Liver (tissue), 9 donors: Measurements from ENCODE around the gene DAZL. TPM values are rescaled to one million over a fixed set of nuclear protein-coding genes. Genes with fewer than 3 reads are reported as not detected.
A peak's percentile ranks its signal among the peaks of the same experiment; 100 is the strongest.

Experiments used
- DNase-seq: peaks from one replicate; pipeline ENCODE4 v3.0.0-alpha.2; 2017; ENCODE audit warnings: low spot score
- H3K27ac ChIP-seq, 2 donors: one replicate each; pipeline ENCODE4 v1.7.0; 2013; ENCODE audit warnings: inconsistent platforms in 2 of 2, low read length in 2 of 2, control low read depth in 1 of 2, low read depth in 1 of 2, mild to moderate bottlenecking in 1 of 2
- H3K27me3 ChIP-seq, 4 donors: one replicate each; pipeline versions ENCODE4 v1.6.1 to v1.7.0; 2013; ENCODE audit warnings: low read length in 3 of 4, inconsistent platforms in 1 of 4, mild to moderate bottlenecking in 1 of 4, moderate library complexity in 1 of 4; ENCODE audit not compliant: control insufficient read depth in 4 of 4, insufficient read depth in 4 of 4
- H3K36me3 ChIP-seq, 4 donors: one replicate each; pipeline versions ENCODE4 v1.6.1 to v1.7.0; 2013; ENCODE audit warnings: low read length in 3 of 4, mild to moderate bottlenecking in 3 of 4, low read depth in 1 of 4, moderate library complexity in 1 of 4; ENCODE audit not compliant: control insufficient read depth in 4 of 4, insufficient read depth in 3 of 4
- H3K4me1 ChIP-seq, 4 donors: one replicate each; pipeline versions ENCODE4 v1.6.1 to v1.7.0; 2013; ENCODE audit warnings: low read length in 3 of 4, mild to moderate bottlenecking in 3 of 4, moderate library complexity in 1 of 4; ENCODE audit not compliant: control insufficient read depth in 4 of 4, insufficient read depth in 4 of 4
- H3K4me3 ChIP-seq, 3 donors: one replicate each; pipeline versions ENCODE4 v1.6.1 to v1.7.0; 2013; ENCODE audit warnings: low read length in 3 of 3, control low read depth in 1 of 3, low read depth in 1 of 3, mild to moderate bottlenecking in 1 of 3
- H3K9ac ChIP-seq, 2 donors: one replicate each; pipeline ENCODE4 v1.7.0; 2013; ENCODE audit warnings: low read length in 2 of 2, mild to moderate bottlenecking in 2 of 2, moderate library complexity in 2 of 2, control low read depth in 1 of 2, low read depth in 1 of 2
- H3K9me3 ChIP-seq, 4 donors: one replicate each; pipeline versions ENCODE4 v1.6.1 to v1.7.0; 2013; ENCODE audit warnings: low read length in 3 of 4; ENCODE audit not compliant: control insufficient read depth in 4 of 4
- CTCF ChIP-seq: fragments of 150-350 bp; IDR thresholded peaks from 2 replicates; pipeline ENCODE4 v1.5.1; 2017; ENCODE audit warnings: improper control_type of control experiment, low read depth, low read length; ENCODE audit not compliant: missing input control
- EGR1 ChIP-seq, 2 donors: IDR thresholded peaks; 2 replicates each; pipeline ENCODE4 v1.6.1; 2016 to 2018; ENCODE audit warnings: antibody characterized with exemption in 2 of 2, low read depth in 2 of 2
- FOXA1 ChIP-seq: IDR thresholded peaks from 2 replicates; pipeline ENCODE4 v1.6.1; 2016; ENCODE audit warnings: antibody characterized with exemption
- FOXA2 ChIP-seq: IDR thresholded peaks from 2 replicates; pipeline ENCODE4 v1.6.1; 2016; ENCODE audit warnings: antibody characterized with exemption
- GABPA ChIP-seq, 2 donors: IDR thresholded peaks in 1 of 2; conservative IDR thresholded peaks in 1 of 2; 2 replicates each; pipeline ENCODE4 v1.6.1; 2016; ENCODE audit warnings: antibody characterized with exemption in 2 of 2, mild to moderate bottlenecking in 1 of 2, moderate library complexity in 1 of 2
- HNF4A ChIP-seq, 2 donors: conservative IDR thresholded peaks; 2 replicates each; pipeline ENCODE4 v1.6.1; 2016; ENCODE audit warnings: antibody characterized with exemption in 2 of 2, mild to moderate bottlenecking in 2 of 2
- HNF4G ChIP-seq: IDR thresholded peaks from 2 replicates; pipeline ENCODE4 v1.6.1; 2016; ENCODE audit warnings: antibody characterized with exemption
- JUND ChIP-seq, 2 donors: IDR thresholded peaks; 2 replicates each; pipeline ENCODE4 v1.6.1; 2016; ENCODE audit warnings: antibody characterized with exemption in 2 of 2
- MAX ChIP-seq: IDR thresholded peaks from 2 replicates; pipeline ENCODE4 v1.6.1; 2016; ENCODE audit warnings: antibody characterized with exemption
- NR2F2 ChIP-seq: IDR thresholded peaks from 2 replicates; pipeline ENCODE4 v1.6.1; 2016; ENCODE audit warnings: antibody characterized with exemption
- RAD21 ChIP-seq, 2 donors: IDR thresholded peaks; 2 replicates each; pipeline ENCODE4 v1.6.1; 2016; ENCODE audit warnings: antibody characterized with exemption in 2 of 2, mild to moderate bottlenecking in 2 of 2
- REST ChIP-seq: IDR thresholded peaks from 2 replicates; pipeline ENCODE4 v1.6.1; 2016; ENCODE audit warnings: antibody characterized with exemption, mild to moderate bottlenecking
- RXRA ChIP-seq, 2 donors: IDR thresholded peaks; 2 replicates each; pipeline ENCODE4 v1.6.1; 2017 to 2018; ENCODE audit warnings: antibody characterized with exemption in 2 of 2, mild to moderate bottlenecking in 1 of 2
- SP1 ChIP-seq: IDR thresholded peaks from 2 replicates; pipeline ENCODE4 v1.6.1; 2018; ENCODE audit warnings: antibody characterized with exemption, mild to moderate bottlenecking
- TAF1 ChIP-seq: conservative IDR thresholded peaks from 2 replicates; pipeline ENCODE4 v1.6.1; 2016; ENCODE audit warnings: antibody characterized with exemption, mild to moderate bottlenecking
- YY1 ChIP-seq: IDR thresholded peaks from 2 replicates; pipeline ENCODE4 v1.6.1; 2016; ENCODE audit warnings: antibody characterized with exemption, mild to moderate bottlenecking
- WGBS: extraction: QIAGEN DNeasy Blood & Tissue Kit; methylation state at CpG from one replicate; pipeline ENCODE4 v1.1.7; 2013; 5-methylcytosine and 5-hydroxymethylcytosine counted together
- polyA plus RNA-seq, 2 donors: library from polyadenylated mRNA; stranded (reverse) in 1 of 2; unstranded in 1 of 2; fragments of 200-250 nt in 1 of 2; fragments of >200 nt in 1 of 2; fragmentation: Nextera tagmentation in 1 of 2; extraction: Ambion mirVana in 1 of 2; gene quantifications; one replicate each; pipeline versions ENCODE4 v1.2.1 to v1.2.3, GENCODE V29; 2013 to 2015
- total RNA-seq, 2 donors: library from RNA; depleted of rRNA; stranded (reverse); fragments of >200 nt; gene quantifications; one replicate each; pipeline ENCODE4 v1.2.3, GENCODE V29; 2014
- TF ChIP-seq, protein P1 (sequence below): IDR thresholded peaks from 2 replicates; pipeline ENCODE4 v1.6.1; 2016; ENCODE audit warnings: antibody characterized with exemption
- TF ChIP-seq, protein P2 (sequence below): IDR thresholded peaks from 2 replicates; pipeline ENCODE4 v1.6.1; 2016; ENCODE audit warnings: antibody characterized with exemption
- donor health status: healthy.
- donor health status: healthy.
- donor health status: healthy.
- donor health status: healthy.
- donor health status: healthy.

DAZL gene
- total and polyA plus RNA-seq, 4 donors, result not detected

- 53% methylated on average over 6 of the region's 6 CpGs for WGBS
- H3K27me3 ChIP-seq, result no peaks in the 10 kb centered on the region
- H3K36me3 ChIP-seq, result no peaks in the 10 kb centered on the region
- H3K9me3 ChIP-seq, result peaks cover 0 to 1% (median 0%) of the 10 kb centered on the region in 4 donors
- H3K27ac ChIP-seq, result peak overlapping the region in 1 of 2 donors; percentile 41
- H3K4me1 ChIP-seq, result peaks cover 0 to 9% (median 0%) of the 10 kb centered on the region in 4 donors
- TF ChIP-seq EGR1 (IDR thresholded peaks at IDR 0.05; ENCODE audit: low read depth in 2 of 2) (no peak), FOXA2 (no peak), CTCF (no peak)
- no peak overlapping the region for H3K9ac ChIP-seq
- H3K4me3 ChIP-seq, result peak overlapping the region in 1 of 3 donors; percentile 33
- DNase-seq, result no peak
Observed at GRCh38 chr3:16614033-16615031, 9.1 kb upstream of the DAZL start.

DNA sequence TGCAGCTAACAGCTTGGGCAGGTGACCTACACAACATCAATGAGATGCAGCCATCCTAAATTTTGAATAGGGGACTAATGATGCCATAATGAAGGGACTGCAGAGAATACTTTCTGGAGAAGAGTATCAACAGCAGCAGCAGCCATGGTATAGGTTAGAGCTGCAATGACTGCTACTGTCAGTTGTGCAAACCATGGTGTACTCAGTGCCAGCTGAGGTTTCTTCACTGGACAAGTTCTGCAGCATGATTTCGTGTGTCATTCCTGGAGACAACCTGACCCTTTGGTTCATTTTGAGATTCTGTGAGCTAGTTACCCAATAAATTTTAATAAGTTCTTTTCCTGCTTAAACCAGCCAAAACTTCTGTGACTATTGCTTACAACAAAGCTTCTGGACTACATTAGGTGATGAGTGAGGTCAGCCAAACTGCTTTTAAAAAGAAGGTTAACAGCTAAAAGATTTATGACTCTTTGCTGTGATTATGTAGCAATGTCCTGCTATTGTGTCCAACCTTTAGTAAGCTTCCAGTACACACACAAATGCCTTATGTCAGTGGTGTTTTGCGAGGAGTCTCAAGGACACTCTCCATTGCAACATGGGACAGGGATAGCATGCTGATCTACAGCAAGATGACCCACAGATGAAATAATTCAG, 4.8 kb upstream of the DAZL start:
- H3K4me3 ChIP-seq, result no peak overlapping the region
- H3K9ac ChIP-seq, result no peak overlapping the region
- peaks cover 0 to 8% (median 0%) of the 10 kb centered on the region in 4 donors for H3K4me1 ChIP-seq
- DNase-seq, result no peak
- TF ChIP-seq RXRA (IDR thresholded peaks at IDR 0.05) (no peak), EGR1 (IDR thresholded peaks at IDR 0.05; ENCODE audit: low read depth in 2 of 2) (no peak), FOXA2 (no peak), HNF4A (conservative IDR thresholded peaks at IDR 0.05) (no peak), FOXA1 (no peak), GABPA (IDR thresholded peaks at IDR 0.05 in 1 of 2, conservative IDR thresholded peaks at IDR 0.05 in 1 of 2) (no peak), HNF4G (no peak), SP1 (no peak), NR2F2 (no peak), CTCF (no peak), RAD21 (IDR thresholded peaks at IDR 0.05) (no peak), MAX (no peak), TAF1 (no peak), YY1 (no peak), REST (no peak), JUND (IDR thresholded peaks at IDR 0.05) (no peak)
- TF ChIP-seq, protein P1, sequence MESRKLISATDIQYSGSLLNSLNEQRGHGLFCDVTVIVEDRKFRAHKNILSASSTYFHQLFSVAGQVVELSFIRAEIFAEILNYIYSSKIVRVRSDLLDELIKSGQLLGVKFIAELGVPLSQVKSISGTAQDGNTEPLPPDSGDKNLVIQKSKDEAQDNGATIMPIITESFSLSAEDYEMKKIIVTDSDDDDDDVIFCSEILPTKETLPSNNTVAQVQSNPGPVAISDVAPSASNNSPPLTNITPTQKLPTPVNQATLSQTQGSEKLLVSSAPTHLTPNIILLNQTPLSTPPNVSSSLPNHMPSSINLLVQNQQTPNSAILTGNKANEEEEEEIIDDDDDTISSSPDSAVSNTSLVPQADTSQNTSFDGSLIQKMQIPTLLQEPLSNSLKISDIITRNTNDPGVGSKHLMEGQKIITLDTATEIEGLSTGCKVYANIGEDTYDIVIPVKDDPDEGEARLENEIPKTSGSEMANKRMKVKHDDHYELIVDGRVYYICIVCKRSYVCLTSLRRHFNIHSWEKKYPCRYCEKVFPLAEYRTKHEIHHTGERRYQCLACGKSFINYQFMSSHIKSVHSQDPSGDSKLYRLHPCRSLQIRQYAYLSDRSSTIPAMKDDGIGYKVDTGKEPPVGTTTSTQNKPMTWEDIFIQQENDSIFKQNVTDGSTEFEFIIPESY, result no peak
- TF ChIP-seq, protein P2, sequence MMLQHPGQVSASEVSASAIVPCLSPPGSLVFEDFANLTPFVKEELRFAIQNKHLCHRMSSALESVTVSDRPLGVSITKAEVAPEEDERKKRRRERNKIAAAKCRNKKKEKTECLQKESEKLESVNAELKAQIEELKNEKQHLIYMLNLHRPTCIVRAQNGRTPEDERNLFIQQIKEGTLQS, result no peak
- no peaks in the 10 kb centered on the region for H3K27me3 ChIP-seq
- no peaks in the 10 kb centered on the region for H3K9me3 ChIP-seq
- 68% methylated on average over 2 of the region's 2 CpGs for WGBS
- H3K36me3 ChIP-seq, result no peaks in the 10 kb centered on the region
- no peak overlapping the region for H3K27ac ChIP-seq
